Osteoblast (primary cell): ENCODE measurements around the gene CWC22. TPM values are rescaled to one million over a fixed set of nuclear protein-coding genes. Genes with fewer than 3 reads are reported as not detected.

Experiments used
- DNase-seq: peaks from one replicate; pipeline ENCODE4 v3.0.0; 2011; ENCODE audit warnings: low spot score, mixed read lengths; ENCODE audit not compliant: insufficient read length; ENCODE audit errors: missing footprints
- H2AFZ ChIP-seq: 2 replicates; pipeline ENCODE4 v1.6.0; 2011; ENCODE audit warnings: mild to moderate bottlenecking, low read length
- H3K27ac ChIP-seq: 2 replicates; pipeline ENCODE4 v1.5.1; 2011; ENCODE audit warnings: mild to moderate bottlenecking, low read depth, low read length, moderate library complexity
- H3K27me3 ChIP-seq: 2 replicates; pipeline ENCODE4 v1.6.0; 2012; ENCODE audit warnings: mild to moderate bottlenecking, control low read depth, inconsistent platforms, low read length, moderate library complexity; ENCODE audit not compliant: insufficient read depth
- H3K36me3 ChIP-seq: 2 replicates; pipeline ENCODE4 v1.5.1; 2011; ENCODE audit warnings: mild to moderate bottlenecking, low read length, control low read depth, moderate library complexity; ENCODE audit not compliant: insufficient read depth
- H3K4me1 ChIP-seq: 2 replicates; pipeline ENCODE4 v1.5.1; 2011; ENCODE audit warnings: mild to moderate bottlenecking, low read length, control low read depth, moderate library complexity; ENCODE audit not compliant: insufficient read depth
- H3K4me2 ChIP-seq: 2 replicates; pipeline ENCODE4 v1.6.0; 2011; ENCODE audit warnings: mild to moderate bottlenecking, low read length; ENCODE audit not compliant: insufficient read depth
- H3K4me3 ChIP-seq: fragments of 200-600 bp; sonication (generic); 3 replicates; pipeline ENCODE4 v1.5.1; 2012; ENCODE audit warnings: mild to moderate bottlenecking, low read length, inconsistent platforms; ENCODE audit not compliant: insufficient read depth
- H3K79me2 ChIP-seq: 2 replicates; pipeline ENCODE4 v1.6.0; 2012; ENCODE audit warnings: mild to moderate bottlenecking, low read length, control low read depth, inconsistent platforms; ENCODE audit not compliant: insufficient read depth
- H3K9me3 ChIP-seq: 2 replicates; pipeline ENCODE4 v1.5.1; 2011; ENCODE audit warnings: low read depth, low read length, control low read depth
- H4K20me1 ChIP-seq: 2 replicates; pipeline ENCODE4 v1.6.0; 2012; ENCODE audit warnings: mild to moderate bottlenecking, low read length, control low read depth; ENCODE audit not compliant: insufficient read depth
- total RNA-seq: library from RNA; depleted of rRNA; stranded (reverse); fragments of >200 nt; gene quantifications from 2 replicates; pipeline ENCODE4 v1.2.3, GENCODE V29; 2012
- TF ChIP-seq, protein P1 (sequence below): IDR thresholded peaks from 2 replicates; pipeline ENCODE4 v1.5.1; 2011; ENCODE audit warnings: mild to moderate bottlenecking, low read depth, low read length, moderate library complexity; ENCODE audit errors: extremely low read depth

The CWC22 gene
- total RNA-seq, 1 donor = 15.2 TPM

DNA sequence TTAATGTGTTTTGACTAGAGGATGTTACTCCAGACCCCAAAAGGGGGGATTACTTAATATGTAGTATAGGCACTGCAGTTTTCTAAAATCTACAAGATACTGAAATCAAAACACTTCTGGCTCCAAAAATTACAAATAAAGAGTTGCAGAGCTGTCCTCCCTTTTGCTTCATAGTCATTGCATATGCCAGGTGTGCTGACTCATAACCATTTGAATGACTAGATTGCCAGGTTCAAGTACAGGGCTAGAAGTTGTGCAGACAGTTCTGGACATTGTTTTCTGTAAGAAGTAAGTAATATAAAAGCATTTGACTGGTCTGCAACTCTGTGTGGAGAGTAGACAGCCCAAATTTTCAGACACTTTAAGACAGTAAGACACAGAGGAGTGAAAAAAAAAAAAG, 6.7 kb downstream of the CWC22 start:
- Histone ChIP-seq H3K36me3 (no peaks in the 10 kb centered on the region), H3K4me2 (no peak overlapping the region), H4K20me1 (peaks cover 27% of the 10 kb centered on the region), H3K27ac (no peak overlapping the region), H3K4me1 (peaks cover 4% of the 10 kb centered on the region), H3K9me3 (no peaks in the 10 kb centered on the region), H3K4me3 (no peak overlapping the region), H2AFZ (no peak overlapping the region), H3K27me3 (no peaks in the 10 kb centered on the region), H3K79me2 (peaks cover 88% of the 10 kb centered on the region)
- DNase-seq = no peak
- TF ChIP-seq, protein P1, sequence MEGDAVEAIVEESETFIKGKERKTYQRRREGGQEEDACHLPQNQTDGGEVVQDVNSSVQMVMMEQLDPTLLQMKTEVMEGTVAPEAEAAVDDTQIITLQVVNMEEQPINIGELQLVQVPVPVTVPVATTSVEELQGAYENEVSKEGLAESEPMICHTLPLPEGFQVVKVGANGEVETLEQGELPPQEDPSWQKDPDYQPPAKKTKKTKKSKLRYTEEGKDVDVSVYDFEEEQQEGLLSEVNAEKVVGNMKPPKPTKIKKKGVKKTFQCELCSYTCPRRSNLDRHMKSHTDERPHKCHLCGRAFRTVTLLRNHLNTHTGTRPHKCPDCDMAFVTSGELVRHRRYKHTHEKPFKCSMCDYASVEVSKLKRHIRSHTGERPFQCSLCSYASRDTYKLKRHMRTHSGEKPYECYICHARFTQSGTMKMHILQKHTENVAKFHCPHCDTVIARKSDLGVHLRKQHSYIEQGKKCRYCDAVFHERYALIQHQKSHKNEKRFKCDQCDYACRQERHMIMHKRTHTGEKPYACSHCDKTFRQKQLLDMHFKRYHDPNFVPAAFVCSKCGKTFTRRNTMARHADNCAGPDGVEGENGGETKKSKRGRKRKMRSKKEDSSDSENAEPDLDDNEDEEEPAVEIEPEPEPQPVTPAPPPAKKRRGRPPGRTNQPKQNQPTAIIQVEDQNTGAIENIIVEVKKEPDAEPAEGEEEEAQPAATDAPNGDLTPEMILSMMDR = no peak

DNA sequence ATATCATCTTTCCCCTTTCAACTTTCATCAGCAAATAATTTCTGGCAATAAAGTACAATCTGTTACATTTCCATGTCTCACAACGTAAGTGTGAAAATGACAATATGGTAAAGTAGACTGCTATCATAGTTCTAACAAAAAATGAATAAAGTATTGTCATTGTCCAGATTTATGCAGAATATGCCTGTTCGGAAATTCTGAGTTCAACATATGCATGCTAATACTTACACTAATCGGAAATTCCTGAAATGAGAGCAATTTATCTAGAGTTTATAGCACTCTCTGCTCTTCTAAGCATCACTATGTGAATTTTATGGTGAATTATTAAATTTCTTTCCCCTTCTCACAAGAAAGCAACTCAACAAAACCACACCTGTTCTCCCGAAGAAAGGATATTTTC, 8.1 kb downstream of the CWC22 start:
- Histone ChIP-seq H4K20me1 (peaks cover 27% of the 10 kb centered on the region), H3K4me1 (no peaks in the 10 kb centered on the region)

DNA sequence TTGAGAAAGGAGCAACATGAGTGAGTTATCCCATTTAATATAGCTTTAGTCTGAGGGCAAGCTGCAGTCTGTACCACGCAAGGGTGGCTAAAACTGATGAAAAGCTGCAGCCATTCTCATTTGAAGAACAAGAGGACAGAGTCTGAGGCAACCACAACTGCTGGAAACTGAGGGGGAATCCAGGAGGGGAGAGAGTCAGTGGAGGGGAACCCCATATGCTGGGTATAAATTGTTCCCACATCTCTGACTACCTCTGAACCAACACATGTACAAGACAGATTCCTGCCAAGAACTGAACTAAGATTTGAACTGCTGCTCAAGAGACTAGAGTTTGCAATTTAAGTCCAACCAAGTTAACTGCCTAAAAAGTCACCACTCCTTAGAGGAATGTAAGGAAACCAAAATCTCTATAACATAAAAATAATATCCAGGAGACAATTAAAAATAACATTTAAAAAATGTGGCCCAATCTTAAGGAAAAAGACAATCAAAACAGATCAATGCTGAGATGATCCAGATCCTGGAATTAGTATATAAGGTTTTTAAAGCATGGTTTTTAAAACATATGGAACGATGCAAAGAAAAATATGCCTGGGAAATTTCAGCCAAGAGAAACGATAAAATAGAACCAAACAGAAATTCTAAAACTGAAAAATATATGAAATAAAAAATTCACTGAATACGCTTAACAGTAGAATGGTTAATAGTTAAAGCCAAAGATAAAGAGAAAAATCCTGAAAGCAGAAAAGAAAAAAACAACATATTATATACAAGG, 11.2 kb downstream of the CWC22 start:
- Histone ChIP-seq H3K79me2 (peaks cover 63% of the 10 kb centered on the region), H3K4me3 (no peak overlapping the region), H3K9me3 (no peaks in the 10 kb centered on the region), H2AFZ (no peak overlapping the region), H3K36me3 (peaks cover 14% of the 10 kb centered on the region), H4K20me1 (peaks cover 20% of the 10 kb centered on the region), H3K27ac (no peak overlapping the region), H3K4me1 (no peaks in the 10 kb centered on the region), H3K27me3 (no peaks in the 10 kb centered on the region), H3K4me2 (no peak overlapping the region)
- TF ChIP-seq, protein P1 = no peak
- DNase-seq = no peak

More for the DNA sequence above, 8.1 kb downstream of the CWC22 start:
- H3K4me3 ChIP-seq = no peak overlapping the region
- no peaks in the 10 kb centered on the region for H3K36me3 ChIP-seq
- no peaks in the 10 kb centered on the region for H3K9me3 ChIP-seq
- H3K27me3 ChIP-seq = no peaks in the 10 kb centered on the region
- H3K27ac ChIP-seq = no peak overlapping the region
- DNase-seq = no peak
- H2AFZ ChIP-seq = no peak overlapping the region
- TF ChIP-seq, protein P1 = no peak
- H3K4me2 ChIP-seq = no peak overlapping the region
- H3K79me2 ChIP-seq = peaks cover 86% of the 10 kb centered on the region

DNA sequence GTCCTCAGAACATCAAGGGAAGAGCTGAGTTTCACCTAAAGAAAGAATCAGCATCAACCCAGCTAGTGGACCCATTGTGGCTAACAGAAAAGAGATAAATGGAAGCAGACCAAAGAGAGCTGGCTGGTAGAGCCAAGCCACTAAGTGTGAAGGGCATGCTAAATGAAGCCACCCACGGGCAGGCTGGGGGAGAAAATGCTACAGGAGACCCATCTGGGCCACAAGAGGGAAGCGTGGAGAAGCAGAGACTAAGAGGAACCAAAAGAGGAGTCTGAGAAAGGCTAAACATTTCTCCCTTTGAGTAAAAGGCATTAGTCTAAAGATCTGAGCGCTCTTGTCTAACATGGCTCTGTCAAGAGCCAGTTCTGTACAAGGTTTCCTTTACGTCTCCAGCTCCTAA, 15.8 kb downstream of the CWC22 start:
- peak; percentile 73 for DNase-seq
- Histone ChIP-seq H3K27ac (no peak overlapping the region), H3K4me1 (no peaks in the 10 kb centered on the region), H3K79me2 (peaks cover 27% of the 10 kb centered on the region), H3K4me3 (no peak overlapping the region), H3K27me3 (no peaks in the 10 kb centered on the region), H4K20me1 (peaks cover 10% of the 10 kb centered on the region), H3K4me2 (no peak overlapping the region), H2AFZ (no peak overlapping the region), H3K36me3 (peaks cover 14% of the 10 kb centered on the region), H3K9me3 (no peaks in the 10 kb centered on the region)
- TF ChIP-seq, protein P1 = peak; percentile 31
